ENCODE data around the gene VPS13C.

Gene VPS13C

DNA sequence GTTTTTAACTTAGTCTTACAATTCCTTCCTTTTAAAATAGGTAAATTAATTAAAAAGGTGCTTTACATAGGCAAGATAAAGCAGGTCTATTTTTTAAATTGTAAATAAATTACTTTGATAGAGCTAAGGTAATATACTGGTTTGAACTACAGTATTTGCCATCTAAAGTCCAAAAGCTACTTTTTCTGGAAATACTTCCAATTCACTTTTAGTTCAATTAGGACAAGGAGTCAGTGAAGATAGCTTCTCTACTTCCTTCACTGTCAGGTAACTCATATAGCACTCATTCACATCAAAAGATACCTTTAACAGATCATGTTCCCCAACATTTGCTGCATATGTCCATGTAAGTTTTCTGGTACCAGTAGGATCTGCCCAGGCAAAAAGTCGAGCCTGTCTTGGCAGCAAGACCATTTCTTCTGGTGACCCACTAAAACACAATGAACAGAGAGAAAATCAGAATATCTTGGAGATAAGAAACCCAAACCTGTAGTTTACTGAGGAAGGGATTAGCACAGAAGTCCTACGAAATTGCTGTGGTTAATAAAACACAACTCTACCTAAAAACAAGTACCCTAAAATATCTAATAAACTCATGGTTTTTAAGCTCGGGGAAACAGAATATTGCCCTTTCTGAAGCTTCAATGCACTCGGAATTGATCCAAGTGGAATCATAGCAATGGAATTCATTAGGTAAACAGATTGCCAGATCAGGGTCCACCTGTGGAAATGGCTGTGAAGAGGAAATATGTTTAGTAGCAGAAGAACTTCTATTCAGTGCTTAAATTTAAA is 153.1 kb downstream of the VPS13C start:
- DNase-seq (ENCODE audit: low read depth): no peak
- H3K4me3 ChIP-seq (ENCODE audit: low read length): no peak overlapping the region
- TF ChIP-seq CTCF (conservative IDR thresholded peaks at IDR 0.05; ENCODE audit: low read depth, low read length): no peak

GRCh38 chr15:61893146-61893545 is 167.1 kb downstream of the VPS13C start:
- no peak for TF ChIP-seq CTCF (conservative IDR thresholded peaks at IDR 0.05; ENCODE audit: low read depth, low read length)
- DNase-seq (ENCODE audit: low read depth): no peak
- H3K4me3 ChIP-seq (ENCODE audit: low read length): no peak overlapping the region

- no peak for TF ChIP-seq CTCF (conservative IDR thresholded peaks at IDR 0.05; ENCODE audit: low read depth, low read length)
- H3K4me3 ChIP-seq (ENCODE audit: low read length): no peak overlapping the region
- no peak for DNase-seq (ENCODE audit: low read depth)
These were observed 168.1 kb downstream of the VPS13C start for GRCh38 chr15:61892140-61892539.

DNA sequence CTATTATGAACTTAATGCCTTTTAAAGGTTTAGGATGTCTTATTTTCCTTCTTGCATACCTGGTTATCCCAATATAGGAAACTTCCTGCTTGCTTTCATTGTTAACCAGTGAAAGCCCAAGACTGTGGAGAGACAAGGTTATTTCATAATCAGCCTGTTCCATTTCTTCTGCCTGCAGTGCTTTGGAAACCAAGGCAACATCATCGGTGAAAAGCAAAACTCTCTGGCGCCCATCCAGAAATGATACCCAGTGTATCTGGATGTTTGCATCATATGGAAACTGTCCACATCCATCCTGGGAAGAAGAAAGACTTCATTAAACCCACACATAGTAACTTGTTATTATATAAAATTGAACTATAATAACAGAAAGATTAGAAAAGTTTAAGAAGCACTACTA is 170.1 kb downstream of the VPS13C start:
- no peak for DNase-seq (ENCODE audit: low read depth)
- no peak for TF ChIP-seq CTCF (conservative IDR thresholded peaks at IDR 0.05; ENCODE audit: low read depth, low read length)
- H3K4me3 ChIP-seq (ENCODE audit: low read length): no peak overlapping the region

DNA sequence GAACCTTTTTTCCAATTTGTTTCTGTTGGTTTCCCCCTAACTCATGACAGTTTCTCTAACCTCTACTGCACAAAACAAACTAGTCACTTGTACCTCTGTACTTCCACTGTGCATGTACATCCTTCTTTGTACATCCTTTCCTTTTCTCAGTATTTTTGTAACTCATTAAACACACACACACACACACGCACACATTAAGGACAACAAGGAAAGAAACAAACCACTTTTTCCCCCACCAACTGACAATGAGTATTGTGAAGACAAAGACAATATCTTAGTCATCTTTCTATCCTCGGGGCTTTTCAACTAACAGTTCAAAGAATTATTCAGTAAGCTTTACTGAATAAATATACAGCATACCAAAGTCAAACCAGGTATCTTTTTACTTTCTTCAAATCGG is 170.5 kb downstream of the VPS13C start:
- H3K4me3 ChIP-seq (ENCODE audit: low read length): no peak overlapping the region
- TF ChIP-seq CTCF (conservative IDR thresholded peaks at IDR 0.05; ENCODE audit: low read depth, low read length): no peak
- DNase-seq (ENCODE audit: low read depth): no peak

DNA sequence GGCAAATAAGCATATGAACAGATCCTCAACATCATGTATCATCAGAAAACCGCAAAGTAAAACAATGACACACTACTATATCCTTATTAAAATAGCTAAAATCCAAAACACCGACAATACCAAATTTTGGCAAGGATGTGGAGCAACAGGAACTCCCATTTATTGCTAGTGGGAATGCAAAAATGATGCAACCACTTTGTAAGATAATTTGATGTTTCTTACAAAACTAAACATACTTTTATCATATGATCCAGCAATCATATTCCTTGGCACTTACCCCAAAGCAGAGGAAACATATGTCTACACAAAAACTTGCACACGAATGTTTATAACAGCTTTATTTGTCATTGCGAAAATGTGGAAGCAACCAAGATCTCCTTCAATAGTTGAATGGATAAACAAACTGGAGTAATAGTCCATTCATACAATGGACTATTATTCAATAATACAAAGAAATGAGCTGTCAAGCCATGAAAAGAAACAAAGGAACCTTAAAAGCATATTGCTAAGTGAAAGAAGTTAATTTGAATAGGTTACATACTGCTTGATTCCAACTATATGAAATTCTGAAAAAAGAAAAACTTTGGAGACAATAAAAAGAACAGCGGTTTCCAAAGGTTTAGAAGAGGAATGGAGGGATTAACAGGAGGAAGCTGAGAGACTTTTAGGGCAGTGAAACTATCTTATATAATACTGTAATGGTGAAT is 172.0 kb downstream of the VPS13C start:
- DNase-seq (ENCODE audit: low read depth): no peak
- H3K4me3 ChIP-seq (ENCODE audit: low read length): no peak overlapping the region
- TF ChIP-seq CTCF (conservative IDR thresholded peaks at IDR 0.05; ENCODE audit: low read depth, low read length): no peak

DNA sequence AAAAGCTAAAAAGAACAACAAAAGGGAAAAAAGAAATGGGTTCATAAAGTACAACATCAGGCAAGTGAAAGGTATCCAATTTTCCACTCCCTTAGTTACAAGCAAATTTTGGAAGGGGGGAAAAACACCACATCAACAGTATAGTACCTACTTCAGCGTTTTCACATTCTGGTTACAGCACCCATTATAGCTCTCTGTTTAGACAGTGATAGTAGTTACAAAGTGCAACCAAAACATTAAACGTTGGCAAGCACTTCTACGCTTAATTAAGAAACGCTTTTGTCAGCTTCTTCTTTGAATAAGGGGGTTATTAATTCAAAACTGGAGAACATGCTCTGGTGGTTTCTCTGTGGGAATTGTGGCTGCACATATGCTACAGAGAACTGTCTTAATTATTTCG is 180.2 kb downstream of the VPS13C start:
- DNase-seq (ENCODE audit: low read depth): no peak
- no peak overlapping the region for H3K4me3 ChIP-seq (ENCODE audit: low read length)
- TF ChIP-seq CTCF (conservative IDR thresholded peaks at IDR 0.05; ENCODE audit: low read depth, low read length): no peak
